PC-9 (cell line): ENCODE measurements around the gene ENO4. TPM values are rescaled to one million over a fixed set of nuclear protein-coding genes. Genes with fewer than 3 reads are reported as not detected.

ENCODE experiments used
- BruUV-seq: library from RNA; stranded (reverse); fragments of 400-500 nt; replicated peaks from 2 replicates; lab custom pipeline; 2021; lab: Mats Ljungman, UMichigan
- CTCF ChIA-PET: fragments of 300-600 bp; sonication (Branson Sonifier 250); formaldehyde crosslinking; loops from one replicate; lab custom pipeline; 2022; ENCODE audit warnings: antibody characterized with exemption; lab: Charles Lee
- POLR2A ChIA-PET: fragments of 300-600 bp; sonication (Branson Sonifier 250); formaldehyde crosslinking; loops from one replicate; lab custom pipeline; 2022; ENCODE audit warnings: antibody characterized with exemption; ENCODE audit not compliant: unreplicated experiment; lab: Charles Lee
- DNase-seq, 2 experiments: peaks; one replicate each; pipeline versions ENCODE4 v3.0.0 to v3.0.0-alpha.2; 2015 to 2022; ENCODE audit warnings: mixed read lengths in 1 of 2
- H2AFZ ChIP-seq: fragments of 200-600 bp; sonication (generic); 2 replicates; pipeline ENCODE4 v1.8.1; 2017; ENCODE audit warnings: antibody characterized with exemption
- H3F3A ChIP-seq: fragments of 200-600 bp; sonication (generic); 2 replicates; pipeline ENCODE4 v1.8.1; 2017; ENCODE audit warnings: antibody characterized with exemption, mild to moderate bottlenecking, low read depth; ENCODE audit not compliant: insufficient read depth
- H3K27ac ChIP-seq: fragments of 200-600 bp; sonication (generic); 2 replicates; pipeline ENCODE4 v1.6.1; 2016; ENCODE audit warnings: mixed run types
- H3K27me3 ChIP-seq: fragments of 200-600 bp; sonication (generic); 2 replicates; pipeline ENCODE4 v1.6.1; 2016; ENCODE audit warnings: low read depth, mixed run types; ENCODE audit not compliant: insufficient read depth
- H3K36me3 ChIP-seq: fragments of 200-600 bp; sonication (generic); 2 replicates; pipeline ENCODE4 v1.6.1; 2016; ENCODE audit warnings: low read depth, mixed run types
- H3K4me1 ChIP-seq: fragments of 200-600 bp; sonication (generic); replicated peaks from 2 replicates; pipeline ENCODE4 v1.6.1; 2016; ENCODE audit warnings: mixed run types; ENCODE audit not compliant: insufficient read depth
- H3K4me2 ChIP-seq: fragments of 200-600 bp; sonication (generic); 2 replicates; pipeline ENCODE4 v1.6.1; 2017; ENCODE audit warnings: mixed run types
- H3K4me3 ChIP-seq: fragments of 200-600 bp; sonication (generic); 2 replicates; pipeline ENCODE4 v1.6.1; 2016; ENCODE audit warnings: mixed run types
- H3K79me2 ChIP-seq: fragments of 200-600 bp; sonication (generic); 2 replicates; pipeline ENCODE4 v1.6.1; 2017; ENCODE audit warnings: low read depth, mixed run types
- H3K9me2 ChIP-seq: fragments of 200-600 bp; sonication (generic); 2 replicates; pipeline ENCODE4 v1.8.1; 2017; ENCODE audit warnings: mild to moderate bottlenecking; ENCODE audit not compliant: insufficient read depth
- H3K9me3 ChIP-seq: fragments of 200-600 bp; sonication (generic); 2 replicates; pipeline ENCODE4 v1.8.1; 2016; ENCODE audit warnings: low read depth; ENCODE audit not compliant: insufficient read depth
- H4K20me1 ChIP-seq: fragments of 200-600 bp; sonication (generic); 2 replicates; pipeline ENCODE4 v1.8.1; 2017; ENCODE audit not compliant: insufficient read depth
- CTCF ChIP-seq: fragments of 200-600 bp; sonication (generic); conservative IDR thresholded peaks from 2 replicates; pipeline ENCODE4 v1.6.1; 2017; ENCODE audit warnings: mixed run types, antibody characterized with exemption, mild to moderate bottlenecking, moderate library complexity
- EZH2 ChIP-seq: fragments of 200-600 bp; sonication (generic); IDR thresholded peaks from 2 replicates; pipeline ENCODE4 v1.8.0; 2017; ENCODE audit warnings: antibody characterized with exemption, low read depth
- intact Hi-C: fragments of 100-400 bp; cut with micrococcal nuclease; formaldehyde crosslinking; loops from one replicate; pipeline ENCODE4 v1.10.0; 2022; ENCODE audit not compliant: unreplicated experiment
- total RNA-seq: library from RNA; stranded (reverse); gene quantifications from 2 replicates; pipeline ENCODE4 v1.2.3, GENCODE V29; 2021

The ENO4 gene
- total RNA-seq, 1 experiment from 2014 or later, result 0.79 TPM

- Histone ChIP-seq H3K79me2 (no peaks in the 10 kb centered on the region), H3K27me3 (no peaks in the 10 kb centered on the region), H3K9me3 (peaks cover 4% of the 10 kb centered on the region; the same call in 1 of the 2 replicates), H3F3A (no peaks in the 10 kb centered on the region), H3K4me2 (no peak overlapping the region), H3K4me3 (no peak overlapping the region), H3K36me3 (no peaks in the 10 kb centered on the region), H2AFZ (no peak overlapping the region), H3K27ac (no peak overlapping the region), H4K20me1 (no peaks in the 10 kb centered on the region), H3K4me1 (peaks cover 5% of the 10 kb centered on the region), H3K9me2 (no peaks in the 10 kb centered on the region)
- POLR2A ChIA-PET, result no interaction called here
- CTCF ChIA-PET, result no interaction called here
- no peak for DNase-seq
- intact Hi-C loops, result no loop called here
- TF ChIP-seq EZH2 (no peak), CTCF (no peak)
- no TSS peak for BruUV-seq
Measured at GRCh38 chr10:116857156-116857555, 7.9 kb downstream of the ENO4 start.

- BruUV-seq, result no TSS peak
- H3K9me3 ChIP-seq, result no peaks in the 10 kb centered on the region
- no peaks in the 10 kb centered on the region for H3K4me1 ChIP-seq
- ChIA-PET POLR2A (no interaction called here), CTCF (no interaction called here)
- no peak overlapping the region for H3K27ac ChIP-seq
- H4K20me1 ChIP-seq, result no peaks in the 10 kb centered on the region
- H3K4me3 ChIP-seq, result no peak overlapping the region
- H3F3A ChIP-seq, result no peaks in the 10 kb centered on the region
- H2AFZ ChIP-seq, result no peak overlapping the region
- no peak for TF ChIP-seq CTCF
- no peak for TF ChIP-seq EZH2
- no peak for DNase-seq
- no peak overlapping the region for H3K4me2 ChIP-seq
- H3K36me3 ChIP-seq, result no peaks in the 10 kb centered on the region
- no peaks in the 10 kb centered on the region for H3K9me2 ChIP-seq
- intact Hi-C loops, result no loop called here
- no peaks in the 10 kb centered on the region for H3K79me2 ChIP-seq
- no peaks in the 10 kb centered on the region for H3K27me3 ChIP-seq
Measured at GRCh38 chr10:116861796-116862195, 12.5 kb downstream of the ENO4 start.

- H3K27ac ChIP-seq, result no peak overlapping the region
- ChIA-PET POLR2A (no interaction called here), CTCF (interaction anchor here (0.7 kb wide), 1 partner anchor 71 kb away, joined by 4 read pairs; no protein-coding TSS in a partner anchor)
- H4K20me1 ChIP-seq, result no peaks in the 10 kb centered on the region
- H3K4me3 ChIP-seq, result no peak overlapping the region
- no peaks in the 10 kb centered on the region for H3K79me2 ChIP-seq
- TF ChIP-seq EZH2 (no peak), CTCF (no peak)
- DNase-seq, result no peak
- no peaks in the 10 kb centered on the region for H3K27me3 ChIP-seq
- H3K4me2 ChIP-seq, result no peak overlapping the region
- no peaks in the 10 kb centered on the region for H3K4me1 ChIP-seq
- BruUV-seq, result no TSS peak
- H3F3A ChIP-seq, result no peaks in the 10 kb centered on the region
- H3K9me2 ChIP-seq, result no peaks in the 10 kb centered on the region
- no peaks in the 10 kb centered on the region for H3K36me3 ChIP-seq
- no peaks in the 10 kb centered on the region for H3K9me3 ChIP-seq
- no peak overlapping the region for H2AFZ ChIP-seq
- intact Hi-C loops, result no loop called here
Measured at GRCh38 chr10:116864436-116864835, 15.1 kb downstream of the ENO4 start.
